ENCODE results near the gene PTDSS2. TPM values are rescaled to one million over a fixed set of nuclear protein-coding genes. Genes with fewer than 3 reads are reported as not detected.

Gene PTDSS2
- total and polyA plus RNA-seq, 2 of the 13 experiments (the other 11 are each of a cell fraction or from before 2014, with no cell fraction given), result 21.7 to 26.4 TPM

DNA sequence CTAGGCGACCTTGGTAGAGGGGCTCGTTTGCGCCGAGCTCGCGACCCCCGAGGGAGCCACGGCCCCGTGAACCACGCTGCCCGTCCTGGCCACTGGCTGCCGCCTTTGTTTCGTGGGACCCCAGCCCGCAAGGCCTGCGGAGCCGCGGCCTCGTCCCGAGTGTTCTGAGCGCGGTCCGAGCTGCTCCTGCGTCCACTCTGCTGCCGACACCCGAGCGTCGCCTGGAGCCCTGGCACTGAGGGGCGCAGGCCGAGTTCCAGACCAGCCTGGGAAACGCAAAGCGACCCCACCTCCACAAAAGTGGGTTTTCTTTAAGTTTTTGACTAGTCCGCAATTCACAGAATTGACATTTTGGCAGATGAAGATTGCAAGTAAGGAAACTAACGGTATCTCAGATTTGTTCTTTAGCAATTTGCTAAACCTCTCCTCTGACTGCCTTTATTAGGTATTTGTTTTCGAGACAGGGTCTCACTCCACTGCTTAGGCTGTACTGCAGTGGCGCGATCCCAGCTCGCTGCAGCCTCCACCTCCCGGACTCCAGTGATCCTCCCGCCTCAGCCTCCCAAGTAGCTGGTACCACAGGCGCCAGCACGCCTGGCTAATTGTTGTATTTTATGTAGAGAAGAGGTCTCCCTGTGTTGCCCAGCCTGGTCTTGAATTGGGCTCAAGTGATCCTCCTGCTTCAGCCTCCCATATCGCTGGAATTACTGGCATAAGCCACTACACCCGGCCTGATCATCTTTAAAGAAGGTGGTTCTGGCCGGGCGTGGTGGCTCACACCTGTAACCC is 57.8 kb downstream of the PTDSS2 start:
- Histone ChIP-seq H3K27ac (ENCODE audit: extremely low read length, insufficient read depth, low read length) (peak overlapping the region; percentile 98), H3K4me3 (replicated peaks in 1 of 3; ENCODE audit: insufficient read depth in 1 of 3, low read depth in 2 of 3, low read length in 3 of 3) (peak overlapping the region in 2 of 3 experiments; percentile 39 to 96; a peak in 3 of 6 replicates), H3K4me1 (ENCODE audit: insufficient read depth, low read length) (peaks cover 21% of the 10 kb centered on the region), H3K79me2 (ENCODE audit: insufficient read depth, low read length) (peaks cover 25% of the 10 kb centered on the region), H3K36me3 (replicated peaks in 1 of 2; ENCODE audit: control insufficient read depth in 1 of 2, insufficient read depth in 2 of 2, low read length in 2 of 2) (peaks cover 4 to 14% of the 10 kb centered on the region in 2 experiments; a peak in 4 of 5 replicates), H2AFZ (ENCODE audit: low read length) (no peak overlapping the region), H3K27me3 (ENCODE audit: control insufficient read depth in 1 of 2, insufficient read depth in 2 of 2, low read length in 2 of 2) (no peaks in the 10 kb centered on the region), H4K20me1 (ENCODE audit: insufficient read depth, low read length) (no peaks in the 10 kb centered on the region), H3K9ac (ENCODE audit: insufficient read depth, low read depth, low read length) (peak overlapping the region; percentile 56), H3K4me2 (ENCODE audit: low read depth, low read length) (peak overlapping the region; percentile 49), H3K9me3 (ENCODE audit: low read length) (no peaks in the 10 kb centered on the region)
- intact Hi-C loops (cut with micrococcal nuclease; ENCODE audit: unreplicated experiment) (no loop called here), in situ Hi-C loops (cut with HindIII; ENCODE audit: extremely low pct_ligation_motif_present, low pct_unique_long_range_greater_than_20kb) (no loop called here)
- CTCF ChIA-PET (ENCODE audit: low intra/inter-chr PET ratio, low total read pairs), result interaction anchor here (2.9 kb wide), 1 partner anchor 11 kb away, joined by 11 read pairs; no protein-coding TSS in a partner anchor
- BruUV-seq (replicated peaks), result no TSS peak
- 97% methylated on average over 43 of the region's 45 CpGs for whole genome bisulfite sequencing (ENCODE audit: low lambda C conversion rate)
- FAIRE-seq, result no peak
- POLR2A ChIA-PET, result interaction anchor here (1.6 to 1.9 kb wide), 2 partner anchors 12 to 28 kb away, joined by 5 to 6 read pairs; partner anchors contain the start of gene HRAS
- DNase-seq (ENCODE audit: low spot score), result no peak
- ATAC-seq, result no peak
- TF ChIP-seq HIVEP1 (CRISPR knock-in tag; IDR thresholded peaks at IDR 0.05), result peak; percentile 30; the same call in 1 of the 2 replicates
- no peak for TF ChIP-seq ZNF572 (CRISPR knock-in tag; IDR thresholded peaks at IDR 0.05)
- no peak for TF ChIP-seq SOX13 (IDR thresholded peaks at IDR 0.05)
- TF ChIP-seq SOX13 (CRISPR knock-in tag; conservative IDR thresholded peaks at IDR 0.05 in 1 of 2, IDR thresholded peaks at IDR 0.05 in 1 of 2), result no peak
- TF ChIP-seq SOX6 (IDR thresholded peaks at IDR 0.05), result no peak
- no peak for TF ChIP-seq SOX6 (CRISPR knock-in tag; IDR thresholded peaks at IDR 0.05)
- peak; percentile 26; the same call in 1 of the 2 replicates for TF ChIP-seq GABPB1 (CRISPR knock-in tag; IDR thresholded peaks at IDR 0.05)
- no peak for TF ChIP-seq ZNF672 (CRISPR knock-in tag; IDR thresholded peaks at IDR 0.05)
- TF ChIP-seq NFATC3 (CRISPR knock-in tag; IDR thresholded peaks at IDR 0.05), result no peak
- TF ChIP-seq, protein P1, sequence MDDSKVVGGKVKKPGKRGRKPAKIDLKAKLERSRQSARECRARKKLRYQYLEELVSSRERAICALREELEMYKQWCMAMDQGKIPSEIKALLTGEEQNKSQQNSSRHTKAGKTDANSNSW (CRISPR knock-in tag; IDR thresholded peaks at IDR 0.05; ENCODE audit: borderline replicate concordance), result no peak
- no peak for TF ChIP-seq CBX5 (CRISPR knock-in tag; IDR thresholded peaks at IDR 0.05; ENCODE audit: borderline replicate concordance)
- TF ChIP-seq ZKSCAN1 (IDR thresholded peaks at IDR 0.05; ENCODE audit: low read length), result no peak
- TF ChIP-seq ZNF441 (CRISPR knock-in tag; IDR thresholded peaks at IDR 0.05; ENCODE audit: borderline replicate concordance), result no peak
- TF ChIP-seq, protein P2, sequence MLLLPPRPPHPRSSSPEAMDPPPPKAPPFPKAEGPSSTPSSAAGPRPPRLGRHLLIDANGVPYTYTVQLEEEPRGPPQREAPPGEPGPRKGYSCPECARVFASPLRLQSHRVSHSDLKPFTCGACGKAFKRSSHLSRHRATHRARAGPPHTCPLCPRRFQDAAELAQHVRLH (CRISPR knock-in tag; IDR thresholded peaks at IDR 0.05; ENCODE audit: borderline replicate concordance, low read depth), result no peak
- TF ChIP-seq KAT7 (CRISPR knock-in tag; IDR thresholded peaks at IDR 0.05; ENCODE audit: borderline replicate concordance), result no peak
- TF ChIP-seq ZNF143 (CRISPR knock-in tag; IDR thresholded peaks at IDR 0.05), result no peak
- no peak for TF ChIP-seq XRCC5 (optimal IDR thresholded peaks at IDR 0.05; ENCODE audit: low read length)
- peak; percentile 66 for TF ChIP-seq PRPF4 (IDR thresholded peaks at IDR 0.05; ENCODE audit: low read depth, low read length, poor library complexity, severe bottlenecking)
- TF ChIP-seq NFRKB (IDR thresholded peaks at IDR 0.05), result no peak
- no peak for TF ChIP-seq ZNF83 (CRISPR knock-in tag; IDR thresholded peaks at IDR 0.05; ENCODE audit: borderline replicate concordance)
- TF ChIP-seq, protein P3, sequence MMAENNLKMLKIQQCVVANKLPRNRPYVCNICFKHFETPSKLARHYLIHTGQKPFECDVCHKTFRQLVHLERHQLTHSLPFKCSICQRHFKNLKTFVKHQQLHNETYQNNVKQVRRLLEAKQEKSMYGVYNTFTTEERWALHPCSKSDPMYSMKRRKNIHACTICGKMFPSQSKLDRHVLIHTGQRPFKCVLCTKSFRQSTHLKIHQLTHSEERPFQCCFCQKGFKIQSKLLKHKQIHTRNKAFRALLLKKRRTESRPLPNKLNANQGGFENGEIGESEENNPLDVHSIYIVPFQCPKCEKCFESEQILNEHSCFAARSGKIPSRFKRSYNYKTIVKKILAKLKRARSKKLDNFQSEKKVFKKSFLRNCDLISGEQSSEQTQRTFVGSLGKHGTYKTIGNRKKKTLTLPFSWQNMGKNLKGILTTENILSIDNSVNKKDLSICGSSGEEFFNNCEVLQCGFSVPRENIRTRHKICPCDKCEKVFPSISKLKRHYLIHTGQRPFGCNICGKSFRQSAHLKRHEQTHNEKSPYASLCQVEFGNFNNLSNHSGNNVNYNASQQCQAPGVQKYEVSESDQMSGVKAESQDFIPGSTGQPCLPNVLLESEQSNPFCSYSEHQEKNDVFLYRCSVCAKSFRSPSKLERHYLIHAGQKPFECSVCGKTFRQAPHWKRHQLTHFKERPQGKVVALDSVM (CRISPR knock-in tag; IDR thresholded peaks at IDR 0.05), result peak; percentile 62; the same call in 1 of the 2 replicates
- TF ChIP-seq, protein P4, sequence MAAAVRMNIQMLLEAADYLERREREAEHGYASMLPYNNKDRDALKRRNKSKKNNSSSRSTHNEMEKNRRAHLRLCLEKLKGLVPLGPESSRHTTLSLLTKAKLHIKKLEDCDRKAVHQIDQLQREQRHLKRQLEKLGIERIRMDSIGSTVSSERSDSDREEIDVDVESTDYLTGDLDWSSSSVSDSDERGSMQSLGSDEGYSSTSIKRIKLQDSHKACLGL (CRISPR knock-in tag; IDR thresholded peaks at IDR 0.05), result 0 out of 2 replicates have a peak, but pooled peaks have one; percentile 31
- no peak for TF ChIP-seq ZFP41 (CRISPR knock-in tag; IDR thresholded peaks at IDR 0.05; ENCODE audit: borderline replicate concordance)
